MM.1S (cell line): ENCODE measurements around the gene PRKCA.

ENCODE experiments used
- EZH2 ChIP-seq: fragments of 300-600 bp; sonication (generic); optimal IDR thresholded peaks from 2 replicates; pipeline ENCODE3; 2017; ENCODE audit warnings: low read depth, mild to moderate bottlenecking, antibody characterized with exemption, low read length, mixed read lengths
- EZH2phosphoT487 ChIP-seq: fragments of 300-600 bp; sonication (generic); IDR thresholded peaks from 2 replicates; pipeline ENCODE4 v1.6.1; 2018; ENCODE audit warnings: antibody characterized with exemption, low read length
- TF ChIP-seq, protein P1 (sequence below): fragments of 300-600 bp; sonication (generic); IDR thresholded peaks from 2 replicates; pipeline ENCODE4 v1.5.1; 2016; ENCODE audit warnings: antibody characterized with exemption, low read length, mixed read lengths

DNA sequence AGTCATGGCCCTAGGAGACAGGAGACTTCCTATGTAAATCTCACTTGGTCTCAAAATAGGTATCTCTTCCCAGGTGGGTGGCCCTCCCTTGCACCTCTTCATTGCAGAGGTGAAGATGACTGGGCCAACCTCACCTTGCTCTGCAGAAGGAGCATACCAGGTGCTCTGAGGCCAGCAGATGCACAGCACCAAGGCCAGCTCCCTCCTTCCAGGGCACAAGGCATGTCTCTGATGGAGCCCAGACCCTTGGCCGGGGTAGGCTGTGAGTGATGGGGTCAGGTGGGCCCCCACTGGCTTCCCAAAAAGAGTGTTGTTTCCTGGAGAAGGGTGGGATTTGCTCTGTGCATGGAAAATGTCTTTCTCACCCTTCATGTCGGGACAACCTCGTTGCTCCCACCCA, 545.3 kb downstream of the PRKCA start:
- TF ChIP-seq EZH2: no peak
- TF ChIP-seq, protein P1, sequence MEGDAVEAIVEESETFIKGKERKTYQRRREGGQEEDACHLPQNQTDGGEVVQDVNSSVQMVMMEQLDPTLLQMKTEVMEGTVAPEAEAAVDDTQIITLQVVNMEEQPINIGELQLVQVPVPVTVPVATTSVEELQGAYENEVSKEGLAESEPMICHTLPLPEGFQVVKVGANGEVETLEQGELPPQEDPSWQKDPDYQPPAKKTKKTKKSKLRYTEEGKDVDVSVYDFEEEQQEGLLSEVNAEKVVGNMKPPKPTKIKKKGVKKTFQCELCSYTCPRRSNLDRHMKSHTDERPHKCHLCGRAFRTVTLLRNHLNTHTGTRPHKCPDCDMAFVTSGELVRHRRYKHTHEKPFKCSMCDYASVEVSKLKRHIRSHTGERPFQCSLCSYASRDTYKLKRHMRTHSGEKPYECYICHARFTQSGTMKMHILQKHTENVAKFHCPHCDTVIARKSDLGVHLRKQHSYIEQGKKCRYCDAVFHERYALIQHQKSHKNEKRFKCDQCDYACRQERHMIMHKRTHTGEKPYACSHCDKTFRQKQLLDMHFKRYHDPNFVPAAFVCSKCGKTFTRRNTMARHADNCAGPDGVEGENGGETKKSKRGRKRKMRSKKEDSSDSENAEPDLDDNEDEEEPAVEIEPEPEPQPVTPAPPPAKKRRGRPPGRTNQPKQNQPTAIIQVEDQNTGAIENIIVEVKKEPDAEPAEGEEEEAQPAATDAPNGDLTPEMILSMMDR: no peak
- no peak for TF ChIP-seq EZH2phosphoT487
